GM12878 (cell line): Measurements from ENCODE around the gene SORCS1. TPM values are rescaled to one million over a fixed set of nuclear protein-coding genes. Genes with fewer than 3 reads are reported as not detected.

Source experiments
- ATAC-seq: fragments of 200-7000 bp; cut with Tn5 transposase; 3 replicates; pipeline ENCODE4 v1.9.1; 2020; ENCODE audit warnings: mild to moderate bottlenecking, moderate library complexity
- BruUV-seq: library from RNA; stranded (reverse); fragments of 400-500 nt; replicated peaks from 2 replicates; lab custom pipeline; 2021; lab: Mats Ljungman, UMichigan
- CTCF ChIA-PET: fragments of 300-600 bp; sonication (Branson Sonifier 250); formaldehyde crosslinking; extraction: SDS; loops from one replicate; lab custom pipeline; 2021; ENCODE audit warnings: inconsistent platforms; lab: Yijun Ruan, JAX
- POLR2A ChIA-PET: fragments of 350-600 bp; formaldehyde crosslinking; extraction: SDS; loops from one replicate; lab custom pipeline; 2021; ENCODE audit warnings: inconsistent platforms; lab: Charles Lee
- RAD21 ChIA-PET: fragments of 300-600 bp; sonication (Branson Sonifier 250); formaldehyde crosslinking; loops from one replicate; lab custom pipeline; 2023; ENCODE audit warnings: antibody characterized with exemption; ENCODE audit not compliant: unreplicated experiment; lab: Charles Lee
- SMC1A ChIA-PET: fragments of 300-600 bp; sonication (Branson Sonifier 250); formaldehyde crosslinking; loops from one replicate; lab custom pipeline; 2023; ENCODE audit not compliant: unreplicated experiment, uncharacterized antibody; lab: Charles Lee
- DNase-seq: peaks from one replicate; pipeline ENCODE4 v3.0.0-alpha.2; 2011; ENCODE audit warnings: low read depth, low spot score
- FAIRE-seq: peaks from 3 replicates; lab custom pipeline; 2011; peaks lifted over from hg19 to GRCh38; lab: Jason Lieb, UNC
- H2AFZ ChIP-seq: 2 replicates; pipeline ENCODE4 v1.6.0; 2011; ENCODE audit warnings: low read depth, low read length, control low read depth; ENCODE audit not compliant: control insufficient read depth
- H3K27ac ChIP-seq: 2 replicates; pipeline ENCODE4 v1.5.1; 2011; ENCODE audit warnings: control low read depth; ENCODE audit not compliant: control insufficient read depth, insufficient read depth
- H3K27me3 ChIP-seq, 2 experiments: replicated peaks in 1 of 2; 2 replicates each; pipeline versions ENCODE4 v1.6.0 to v1.6.1; 2011; ENCODE audit warnings: low read length in 1 of 2; ENCODE audit not compliant: control insufficient read depth in 2 of 2, insufficient read depth in 2 of 2
- H3K36me3 ChIP-seq, 2 experiments: 2 replicates each; pipeline ENCODE4 v1.5.1; 2011; ENCODE audit warnings: low read length in 1 of 2; ENCODE audit not compliant: control insufficient read depth in 2 of 2, insufficient read depth in 2 of 2
- H3K4me1 ChIP-seq: 2 replicates; pipeline ENCODE4 v1.6.1; 2011; ENCODE audit warnings: mild to moderate bottlenecking, low read length, moderate library complexity, mixed read lengths; ENCODE audit not compliant: control insufficient read depth, insufficient read depth
- H3K4me2 ChIP-seq: 2 replicates; pipeline ENCODE4 v1.6.0; 2011; ENCODE audit warnings: control low read depth; ENCODE audit not compliant: control insufficient read depth, insufficient read depth
- H3K4me3 ChIP-seq: fragments of 200-600 bp; sonication (generic); 2 replicates; pipeline ENCODE4 v1.5.1; 2016
- H3K79me2 ChIP-seq: 2 replicates; pipeline ENCODE4 v1.6.0; 2011; ENCODE audit warnings: low read length; ENCODE audit not compliant: control insufficient read depth, insufficient read depth
- H3K9ac ChIP-seq: 2 replicates; pipeline ENCODE4 v1.8.0; 2011; ENCODE audit warnings: low read length, control low read depth, mixed read lengths; ENCODE audit not compliant: control insufficient read depth, insufficient read depth
- H3K9me3 ChIP-seq: replicated peaks from 3 replicates; pipeline ENCODE4 v1.5.1; 2011; ENCODE audit warnings: mild to moderate bottlenecking, low read length; ENCODE audit not compliant: control insufficient read depth, insufficient read depth
- H4K20me1 ChIP-seq: 2 replicates; pipeline ENCODE4 v1.6.0; 2011; ENCODE audit not compliant: control insufficient read depth, insufficient read depth
- EP300 ChIP-seq, 2 experiments: fragments of 150-350 bp in 1 of 2; IDR thresholded peaks; 2 replicates each; pipeline ENCODE4 v1.6.1; 2011 to 2012; ENCODE audit warnings: low read depth in 2 of 2, low read length in 2 of 2, borderline replicate concordance in 1 of 2, improper control_type of control experiment in 1 of 2, inconsistent platforms in 1 of 2; ENCODE audit not compliant: control insufficient read depth in 1 of 2
- HDGF ChIP-seq: fragments of 450-650 bp; IDR thresholded peaks from 2 replicates; pipeline ENCODE4 v1.6.1; 2016; ENCODE audit warnings: antibody characterized with exemption
- IRF4 ChIP-seq: IDR thresholded peaks from 2 replicates; pipeline ENCODE4 v1.6.1; 2011; ENCODE audit warnings: low read depth, low read length
- KDM1A ChIP-seq: fragments of 200-600 bp; sonication (generic); IDR thresholded peaks from 2 replicates; pipeline ENCODE4 v1.6.1; 2016; ENCODE audit warnings: borderline replicate concordance
- NFYB ChIP-seq: IDR thresholded peaks from 2 replicates; pipeline ENCODE4 v1.6.1; 2011; ENCODE audit warnings: low read depth, mild to moderate bottlenecking, low read length, improper control_type of control experiment, moderate library complexity; ENCODE audit not compliant: insufficient read depth
- NR2C1 ChIP-seq: fragments of 450-650 bp; IDR thresholded peaks from 2 replicates; pipeline ENCODE4 v1.6.1; 2017; ENCODE audit warnings: antibody characterized with exemption, mild to moderate bottlenecking, moderate library complexity
- POLR2A ChIP-seq: IDR thresholded peaks from 2 replicates; pipeline ENCODE4 v1.6.1; 2011; ENCODE audit warnings: low read depth, mild to moderate bottlenecking, low read length
- RAD21 ChIP-seq: IDR thresholded peaks from 2 replicates; pipeline ENCODE4 v1.6.1; 2011; ENCODE audit warnings: mild to moderate bottlenecking, low read depth, low read length, moderate library complexity; ENCODE audit not compliant: insufficient read depth
- RCOR1 ChIP-seq: conservative IDR thresholded peaks from 2 replicates; pipeline ENCODE4 v1.6.1; 2012; ENCODE audit warnings: low read depth, low read length, improper control_type of control experiment
- WGBS: methylation state at CpG from one replicate; pipeline ENCODE4 v1.1.6; 2016; ENCODE audit warnings: low lambda C conversion rate; ENCODE audit not compliant: insufficient replicate concordance, insufficient coverage; ENCODE audit errors: missing lambda C conversion rate; 5-methylcytosine and 5-hydroxymethylcytosine counted together
- in situ Hi-C: fragments of 300-500 bp; cut with MboI; formaldehyde crosslinking; loops from 9 replicates; pipeline ENCODE4 v1.14.3; 2018; ENCODE audit warnings: mixed read lengths
- intact Hi-C: fragments of 100-400 bp; cut with micrococcal nuclease; formaldehyde crosslinking; loops from one replicate; pipeline ENCODE4 v1.14.2; 2022; ENCODE audit not compliant: unreplicated experiment
- polyA plus RNA-seq, 11 experiments: library from polyadenylated mRNA; depleted of rRNA in 4 of 11; unstranded in 6 of 11; stranded (reverse) in 5 of 11; fragments of >200 nt; fragmentation: Nextera tagmentation in 4 of 11; fragmentation: Illumina TruSeq in 1 of 11; extraction: Ambion mirVana in 4 of 11; extraction: Trizol in 1 of 11; gene quantifications; 1 replicate in 1 of 11; 2 replicates in 10 of 11; pipeline versions ENCODE4 v1.2.1 to v1.2.3, GENCODE V29; 2011 to 2016; ENCODE audit warnings: inconsistent platforms in 2 of 11, missing spikeins in 2 of 11, low read depth in 1 of 11
- total RNA-seq, 4 experiments: library from RNA; depleted of rRNA in 3 of 4; stranded (reverse); fragments of >200 nt in 3 of 4; fragmentation: Illumina TruSeq in 1 of 4; extraction: Trizol in 1 of 4; gene quantifications; 2 replicates each; pipeline versions ENCODE4 v1.2.1 to v1.2.3, GENCODE V29; 2013 to 2021
- TF ChIP-seq, protein P1 (sequence below): fragments of 450-650 bp; IDR thresholded peaks from 2 replicates; pipeline ENCODE4 v1.6.1; 2017; ENCODE audit warnings: mild to moderate bottlenecking, low read depth, inconsistent platforms; ENCODE audit not compliant: poor library complexity, severe bottlenecking
- TF ChIP-seq, protein P2 (sequence below): fragments of 450-650 bp; formaldehyde crosslinking; IDR thresholded peaks from 2 replicates; pipeline ENCODE4 v1.4.0; 2020; ENCODE audit warnings: mild to moderate bottlenecking, moderate library complexity
- TF ChIP-seq, protein P3 (sequence below): IDR thresholded peaks from 2 replicates; pipeline ENCODE4 v1.6.1; 2011; ENCODE audit warnings: borderline replicate concordance, low read depth, mild to moderate bottlenecking, moderate library complexity, low read length; ENCODE audit not compliant: insufficient read depth, poor library complexity, severe bottlenecking

The SORCS1 gene
- total and polyA plus RNA-seq, 10 of the 15 experiments (the other 5 are each of a cell fraction or from before 2014, with no cell fraction given) = 0.02 to 9.6 (median 0.06) TPM; not detected in 3

DNA sequence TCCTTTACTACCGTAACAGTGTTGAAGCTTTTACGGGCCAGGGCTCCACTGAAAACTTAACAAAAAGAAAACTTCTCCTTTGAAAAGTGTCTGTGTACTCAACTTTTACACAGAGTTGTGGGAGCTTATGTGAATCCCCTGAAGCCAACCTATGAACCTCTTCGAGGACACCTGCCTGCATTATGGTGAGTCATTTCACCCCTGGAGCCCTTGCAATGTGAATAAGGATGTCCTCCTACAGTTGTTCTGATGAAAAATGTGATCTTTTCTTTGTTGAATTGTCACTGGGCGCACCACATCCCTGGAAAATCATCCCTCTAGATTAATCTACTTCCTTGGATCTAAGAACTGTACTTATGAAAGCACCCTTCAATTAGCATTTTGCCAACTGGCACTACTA lies 93.2 kb downstream of the SORCS1 start (continued):
- TF ChIP-seq NR2C1 = no peak

DNA sequence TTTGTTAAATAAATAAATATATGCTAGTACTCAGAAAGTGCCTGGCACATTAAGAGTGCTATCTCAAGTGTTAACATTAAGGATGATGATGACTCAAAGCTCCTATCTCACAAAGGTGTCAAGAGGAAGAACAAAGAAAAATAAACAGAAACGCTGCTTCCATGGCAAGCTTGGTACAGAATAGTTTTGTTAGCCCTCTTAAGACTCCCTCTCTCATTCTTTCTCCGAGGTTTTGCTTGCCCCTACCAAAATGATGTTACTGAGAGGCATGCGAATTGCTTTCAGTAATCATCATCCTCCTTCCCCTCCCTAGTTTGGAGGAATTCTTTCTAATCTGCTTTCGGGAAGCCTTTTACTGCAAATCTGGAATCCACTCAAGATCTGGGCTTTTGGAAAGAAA lies 96.7 kb downstream of the SORCS1 start:
- Histone ChIP-seq H3K27ac (no peak overlapping the region), H3K4me1 (no peaks in the 10 kb centered on the region), H3K4me3 (no peak overlapping the region), H3K9ac (no peak overlapping the region), H2AFZ (no peak overlapping the region), H3K4me2 (no peak overlapping the region), H3K27me3 (no peaks in the 10 kb centered on the region), H3K9me3 (no peaks in the 10 kb centered on the region), H4K20me1 (no peaks in the 10 kb centered on the region), H3K36me3 (no peaks in the 10 kb centered on the region), H3K79me2 (no peaks in the 10 kb centered on the region)
- intact Hi-C loops = no loop called here
- RAD21 ChIA-PET = no interaction called here
- DNase-seq (no peak), ATAC-seq (no peak), FAIRE-seq (no peak)
- WGBS = 0% methylated on average over 4 of the region's 4 CpGs
- in situ Hi-C loops = no loop called here
- BruUV-seq = no TSS peak
- POLR2A ChIA-PET = no interaction called here
- SMC1A ChIA-PET = no interaction called here
- CTCF ChIA-PET = no interaction called here
- no peak for TF ChIP-seq RCOR1
- no peak for TF ChIP-seq KDM1A
- TF ChIP-seq, protein P1, sequence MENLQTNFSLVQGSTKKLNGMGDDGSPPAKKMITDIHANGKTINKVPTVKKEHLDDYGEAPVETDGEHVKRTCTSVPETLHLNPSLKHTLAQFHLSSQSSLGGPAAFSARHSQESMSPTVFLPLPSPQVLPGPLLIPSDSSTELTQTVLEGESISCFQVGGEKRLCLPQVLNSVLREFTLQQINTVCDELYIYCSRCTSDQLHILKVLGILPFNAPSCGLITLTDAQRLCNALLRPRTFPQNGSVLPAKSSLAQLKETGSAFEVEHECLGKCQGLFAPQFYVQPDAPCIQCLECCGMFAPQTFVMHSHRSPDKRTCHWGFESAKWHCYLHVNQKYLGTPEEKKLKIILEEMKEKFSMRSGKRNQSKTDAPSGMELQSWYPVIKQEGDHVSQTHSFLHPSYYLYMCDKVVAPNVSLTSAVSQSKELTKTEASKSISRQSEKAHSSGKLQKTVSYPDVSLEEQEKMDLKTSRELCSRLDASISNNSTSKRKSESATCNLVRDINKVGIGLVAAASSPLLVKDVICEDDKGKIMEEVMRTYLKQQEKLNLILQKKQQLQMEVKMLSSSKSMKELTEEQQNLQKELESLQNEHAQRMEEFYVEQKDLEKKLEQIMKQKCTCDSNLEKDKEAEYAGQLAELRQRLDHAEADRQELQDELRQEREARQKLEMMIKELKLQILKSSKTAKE = no peak
- no peak for TF ChIP-seq POLR2A
- TF ChIP-seq EP300 (IDR thresholded peaks at IDR 0.05; ENCODE audit: borderline replicate concordance in 1 of 2, control insufficient read depth in 1 of 2, low read depth in 2 of 2, low read length in 2 of 2) = no peak
- TF ChIP-seq IRF4 = no peak
- TF ChIP-seq, protein P2, sequence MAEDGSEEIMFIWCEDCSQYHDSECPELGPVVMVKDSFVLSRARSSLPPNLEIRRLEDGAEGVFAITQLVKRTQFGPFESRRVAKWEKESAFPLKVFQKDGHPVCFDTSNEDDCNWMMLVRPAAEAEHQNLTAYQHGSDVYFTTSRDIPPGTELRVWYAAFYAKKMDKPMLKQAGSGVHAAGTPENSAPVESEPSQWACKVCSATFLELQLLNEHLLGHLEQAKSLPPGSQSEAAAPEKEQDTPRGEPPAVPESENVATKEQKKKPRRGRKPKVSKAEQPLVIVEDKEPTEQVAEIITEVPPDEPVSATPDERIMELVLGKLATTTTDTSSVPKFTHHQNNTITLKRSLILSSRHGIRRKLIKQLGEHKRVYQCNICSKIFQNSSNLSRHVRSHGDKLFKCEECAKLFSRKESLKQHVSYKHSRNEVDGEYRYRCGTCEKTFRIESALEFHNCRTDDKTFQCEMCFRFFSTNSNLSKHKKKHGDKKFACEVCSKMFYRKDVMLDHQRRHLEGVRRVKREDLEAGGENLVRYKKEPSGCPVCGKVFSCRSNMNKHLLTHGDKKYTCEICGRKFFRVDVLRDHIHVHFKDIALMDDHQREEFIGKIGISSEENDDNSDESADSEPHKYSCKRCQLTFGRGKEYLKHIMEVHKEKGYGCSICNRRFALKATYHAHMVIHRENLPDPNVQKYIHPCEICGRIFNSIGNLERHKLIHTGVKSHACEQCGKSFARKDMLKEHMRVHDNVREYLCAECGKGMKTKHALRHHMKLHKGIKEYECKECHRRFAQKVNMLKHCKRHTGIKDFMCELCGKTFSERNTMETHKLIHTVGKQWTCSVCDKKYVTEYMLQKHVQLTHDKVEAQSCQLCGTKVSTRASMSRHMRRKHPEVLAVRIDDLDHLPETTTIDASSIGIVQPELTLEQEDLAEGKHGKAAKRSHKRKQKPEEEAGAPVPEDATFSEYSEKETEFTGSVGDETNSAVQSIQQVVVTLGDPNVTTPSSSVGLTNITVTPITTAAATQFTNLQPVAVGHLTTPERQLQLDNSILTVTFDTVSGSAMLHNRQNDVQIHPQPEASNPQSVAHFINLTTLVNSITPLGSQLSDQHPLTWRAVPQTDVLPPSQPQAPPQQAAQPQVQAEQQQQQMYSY = no peak
- no peak for TF ChIP-seq HDGF
- no peak for TF ChIP-seq RAD21
- TF ChIP-seq NFYB = no peak
- TF ChIP-seq, protein P3, sequence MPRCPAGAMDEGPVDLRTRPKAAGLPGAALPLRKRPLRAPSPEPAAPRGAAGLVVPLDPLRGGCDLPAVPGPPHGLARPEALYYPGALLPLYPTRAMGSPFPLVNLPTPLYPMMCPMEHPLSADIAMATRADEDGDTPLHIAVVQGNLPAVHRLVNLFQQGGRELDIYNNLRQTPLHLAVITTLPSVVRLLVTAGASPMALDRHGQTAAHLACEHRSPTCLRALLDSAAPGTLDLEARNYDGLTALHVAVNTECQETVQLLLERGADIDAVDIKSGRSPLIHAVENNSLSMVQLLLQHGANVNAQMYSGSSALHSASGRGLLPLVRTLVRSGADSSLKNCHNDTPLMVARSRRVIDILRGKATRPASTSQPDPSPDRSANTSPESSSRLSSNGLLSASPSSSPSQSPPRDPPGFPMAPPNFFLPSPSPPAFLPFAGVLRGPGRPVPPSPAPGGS = no peak
